K562 (cell line): ENCODE measurements around the gene PAIP2. TPM values are rescaled to one million over a fixed set of nuclear protein-coding genes. Genes with fewer than 3 reads are reported as not detected.

Experiments
- ESRRB ChIP-seq: fragments of 250-450 bp; sonication (Bioruptor Pico); IDR thresholded peaks from 2 replicates; pipeline ENCODE4 v1.5.0; 2020; ENCODE audit warnings: mild to moderate bottlenecking, moderate library complexity, borderline replicate concordance
- FOSL1 ChIP-seq: fragments of 200-800 bp; sonication (Bioruptor generic); conservative IDR thresholded peaks from 2 replicates; pipeline ENCODE4 v1.6.1; 2016; ENCODE audit warnings: missing genetic modification characterization, missing compliant biosample characterization
- FOXP1 ChIP-seq: sonication (generic); formaldehyde crosslinking; IDR thresholded peaks from 2 replicates; pipeline ENCODE4 v1.8.0; 2022; ENCODE audit warnings: mild to moderate bottlenecking, missing genetic modification reagents
- MAFF ChIP-seq: IDR thresholded peaks from 2 replicates; pipeline ENCODE4 v1.6.1; 2012; ENCODE audit warnings: low read length, improper control_type of control experiment
- MGA ChIP-seq: fragments of 450-650 bp; IDR thresholded peaks from 2 replicates; pipeline ENCODE4 v1.6.1; 2016; ENCODE audit warnings: mild to moderate bottlenecking, moderate library complexity
- PCBP2 ChIP-seq: fragments of 200-400 bp; formaldehyde crosslinking; IDR thresholded peaks from 2 replicates; pipeline ENCODE4 v1.6.1; 2018; ENCODE audit warnings: low read length, low read depth, mild to moderate bottlenecking, moderate library complexity; ENCODE audit not compliant: poor library complexity, severe bottlenecking
- SIRT6 ChIP-seq: IDR thresholded peaks from one replicate; pipeline ENCODE4 v1.6.1; 2012; ENCODE audit warnings: low read depth, mild to moderate bottlenecking, control low read depth, inconsistent platforms, low read length, moderate library complexity
- SMARCA4 ChIP-seq: fragments of 450-650 bp; IDR thresholded peaks from 2 replicates; pipeline ENCODE4 v1.6.1; 2016
- THRA ChIP-seq: fragments of 450-650 bp; IDR thresholded peaks from 2 replicates; pipeline ENCODE4 v1.6.1; 2017; ENCODE audit warnings: mild to moderate bottlenecking, moderate library complexity
- ZNF561 ChIP-seq: fragments of 450-650 bp; formaldehyde crosslinking; conservative IDR thresholded peaks from 2 replicates; pipeline ENCODE4 v1.4.0; 2020; ENCODE audit warnings: mild to moderate bottlenecking, moderate library complexity
- ZNF589 ChIP-seq: fragments of 200-800 bp; sonication (Bioruptor generic); IDR thresholded peaks from 2 replicates; pipeline ENCODE4 v1.6.1; 2016; ENCODE audit warnings: low read depth, missing genetic modification characterization, missing compliant biosample characterization
- polyA plus RNA-seq, 8 experiments: library from polyadenylated mRNA; depleted of rRNA in 4 of 8; stranded (reverse) in 5 of 8; unstranded in 3 of 8; fragments of >200 nt; fragmentation: Nextera tagmentation in 2 of 8; fragmentation: Illumina TruSeq in 1 of 8; extraction: Ambion mirVana in 2 of 8; extraction: Trizol in 1 of 8; gene quantifications; 2 replicates each; pipeline versions ENCODE4 v1.2.1 to v1.2.3, GENCODE V29; 2011 to 2014; ENCODE audit warnings: inconsistent platforms in 1 of 8, missing spikeins in 1 of 8
- total RNA-seq, 7 experiments: library from RNA; depleted of rRNA in 6 of 7; stranded (reverse); fragments of >200 nt in 6 of 7; fragmentation: Illumina TruSeq in 2 of 7; extraction: Trizol in 2 of 7; gene quantifications; 2 replicates each; pipeline versions ENCODE4 v1.2.1 to v1.2.3, GENCODE V29; 2011 to 2021; ENCODE audit warnings: low replicate concordance in 1 of 7
- TF ChIP-seq, protein P1 (sequence below): IDR thresholded peaks from 2 replicates; pipeline ENCODE4 v1.6.1; 2012; ENCODE audit warnings: low read depth, low read length, improper control_type of control experiment, borderline replicate concordance

The PAIP2 gene
- total and polyA plus RNA-seq, 9 of the 15 experiments (the other 6 are each of a cell fraction or from before 2014, with no cell fraction given), result 78.3 to 187 (median 128) TPM

- TF ChIP-seq MGA, result peak; percentile 66
- TF ChIP-seq, protein P1, sequence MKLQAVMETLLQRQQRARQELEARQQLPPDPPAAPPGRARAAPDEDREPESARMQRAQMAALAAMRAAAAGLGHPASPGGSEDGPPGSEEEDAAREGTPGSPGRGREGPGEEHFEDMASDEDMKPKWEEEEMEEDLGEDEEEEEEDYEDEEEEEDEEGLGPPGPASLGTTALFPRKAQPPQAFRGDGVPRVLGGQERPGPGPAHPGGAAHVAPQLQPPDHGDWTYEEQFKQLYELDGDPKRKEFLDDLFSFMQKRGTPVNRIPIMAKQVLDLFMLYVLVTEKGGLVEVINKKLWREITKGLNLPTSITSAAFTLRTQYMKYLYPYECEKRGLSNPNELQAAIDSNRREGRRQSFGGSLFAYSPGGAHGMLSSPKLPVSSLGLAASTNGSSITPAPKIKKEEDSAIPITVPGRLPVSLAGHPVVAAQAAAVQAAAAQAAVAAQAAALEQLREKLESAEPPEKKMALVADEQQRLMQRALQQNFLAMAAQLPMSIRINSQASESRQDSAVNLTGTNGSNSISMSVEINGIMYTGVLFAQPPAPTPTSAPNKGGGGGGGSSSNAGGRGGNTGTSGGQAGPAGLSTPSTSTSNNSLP, result no peak
- no peak; the same call in 1 of the 2 replicates for TF ChIP-seq FOXP1
- no peak for TF ChIP-seq ESRRB (CRISPR knock-in tag)
- no peak for TF ChIP-seq MAFF
- peak; percentile 32; the same call in 1 of the 2 replicates for TF ChIP-seq FOSL1 (tag)
- no peak for TF ChIP-seq ZNF589 (CRISPR knock-in tag)
- TF ChIP-seq SIRT6, result no peak
- no peak for TF ChIP-seq SMARCA4
- TF ChIP-seq PCBP2, result no peak
- no peak for TF ChIP-seq THRA
- no peak for TF ChIP-seq ZNF561 (CRISPR knock-in tag)
Observed at GRCh38 chr5:139403787-139404483, 62.3 kb downstream of the PAIP2 start, which contains the start of gene SPATA24 (continued).
